ENCODE measurements around the gene DUSP16.

DUSP16 gene

DNA sequence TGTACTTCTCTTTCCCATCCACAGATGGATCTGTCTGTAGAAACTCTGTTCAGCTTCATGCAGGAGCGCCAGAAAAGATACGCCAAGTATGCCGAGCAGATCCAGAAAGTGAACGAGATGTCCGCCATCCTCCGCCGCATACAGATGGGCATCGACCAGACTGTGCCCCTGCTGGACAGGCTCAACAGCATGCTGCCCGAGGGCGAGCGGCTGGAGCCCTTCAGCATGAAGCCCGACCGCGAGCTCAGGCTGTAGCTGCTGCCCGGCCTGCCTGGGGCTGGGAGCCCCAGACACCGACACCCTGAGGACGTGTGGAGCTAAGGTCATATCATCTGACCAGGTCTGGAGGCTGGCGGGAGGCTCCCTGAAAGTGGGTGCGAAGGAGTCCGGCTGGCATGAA is 97.1 kb downstream of the DUSP16 start:
- no peak for DNase-seq

GRCh38 chr12:12461923-12462315 is 100.7 kb downstream of the DUSP16 start:
- no peak for DNase-seq

GRCh38 chr12:12460935-12461922 is 101.4 kb downstream of the DUSP16 start:
- no peak for DNase-seq

DNA sequence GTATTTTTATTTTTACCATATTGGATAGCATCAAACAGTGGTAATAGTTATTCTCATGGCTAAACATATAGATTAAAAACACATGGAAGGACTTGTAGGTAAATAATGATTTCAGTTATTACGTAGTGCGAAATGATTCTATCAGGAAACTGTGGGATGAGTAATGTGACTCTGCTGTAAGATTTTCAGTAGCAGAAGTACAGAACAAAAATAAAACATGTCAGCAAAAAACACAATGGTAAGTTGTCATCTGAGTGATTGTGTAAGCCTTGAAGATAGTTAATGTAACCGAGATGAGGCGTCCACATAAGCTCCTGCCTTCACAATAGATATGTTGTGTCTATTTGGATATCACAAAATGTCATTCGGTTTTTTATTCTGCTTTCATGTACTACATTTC is 106.0 kb downstream of the DUSP16 start:
- DNase-seq: no peak

DNA sequence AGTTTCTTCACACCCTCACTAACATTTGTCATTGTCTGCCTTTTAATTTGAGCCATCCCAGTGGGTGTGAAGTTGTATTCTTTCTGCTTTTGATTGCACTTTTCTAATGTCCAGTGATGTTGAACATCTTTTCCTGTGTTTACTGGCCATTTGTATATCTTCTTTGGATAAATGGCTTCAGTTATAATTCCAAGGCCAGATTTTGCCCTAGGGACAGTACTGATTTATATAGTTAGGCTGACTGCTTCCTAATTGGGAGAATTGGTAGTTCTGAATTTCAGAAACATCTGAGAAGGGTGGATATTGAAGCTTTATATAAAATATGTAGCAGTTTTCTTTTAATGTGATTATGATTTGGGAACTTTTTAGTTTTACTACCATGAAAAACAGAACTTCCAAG is 108.3 kb downstream of the DUSP16 start:
- no peak for DNase-seq

DNA sequence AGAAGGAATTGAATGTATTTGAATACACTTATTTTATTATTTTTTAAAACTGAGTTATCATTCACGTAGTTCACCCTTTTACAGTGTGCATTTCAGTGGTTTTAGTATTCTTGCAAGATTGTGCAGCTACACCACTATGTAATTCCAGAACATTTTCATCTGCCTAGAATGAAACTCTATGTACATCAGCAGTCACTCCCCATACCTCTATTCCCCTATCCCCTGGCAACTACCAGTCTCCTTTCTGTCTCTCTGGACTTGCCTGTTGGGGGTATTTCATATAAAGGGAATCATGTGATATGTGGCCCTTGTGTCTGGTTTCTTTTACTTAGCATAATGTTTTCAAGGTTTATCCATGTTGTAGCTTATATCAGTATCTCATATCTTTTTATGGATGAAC is 109.0 kb downstream of the DUSP16 start:
- no peak for DNase-seq

- no peak for DNase-seq
Observed at GRCh38 chr12:12452326-12452902, 110.2 kb downstream of the DUSP16 start.

DNA sequence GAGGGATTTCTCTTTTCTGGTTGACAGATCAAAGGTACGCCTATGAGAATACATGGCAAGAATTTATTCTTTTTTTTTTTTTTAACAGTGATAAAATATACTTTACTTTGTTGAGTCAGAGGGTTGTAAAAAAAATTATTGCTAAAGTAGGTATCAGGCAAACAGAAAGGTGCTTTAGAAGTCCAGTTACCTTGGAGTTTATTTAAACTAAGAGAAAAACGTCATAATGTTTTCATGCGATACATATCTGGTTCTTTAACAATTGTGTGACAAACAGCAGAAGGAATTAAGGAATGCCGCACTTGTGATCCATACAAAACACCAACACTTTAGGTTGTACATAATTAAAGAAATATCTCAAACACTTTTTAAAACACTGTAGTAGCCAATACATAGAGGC is 111.6 kb downstream of the DUSP16 start:
- no peak for DNase-seq

DNA sequence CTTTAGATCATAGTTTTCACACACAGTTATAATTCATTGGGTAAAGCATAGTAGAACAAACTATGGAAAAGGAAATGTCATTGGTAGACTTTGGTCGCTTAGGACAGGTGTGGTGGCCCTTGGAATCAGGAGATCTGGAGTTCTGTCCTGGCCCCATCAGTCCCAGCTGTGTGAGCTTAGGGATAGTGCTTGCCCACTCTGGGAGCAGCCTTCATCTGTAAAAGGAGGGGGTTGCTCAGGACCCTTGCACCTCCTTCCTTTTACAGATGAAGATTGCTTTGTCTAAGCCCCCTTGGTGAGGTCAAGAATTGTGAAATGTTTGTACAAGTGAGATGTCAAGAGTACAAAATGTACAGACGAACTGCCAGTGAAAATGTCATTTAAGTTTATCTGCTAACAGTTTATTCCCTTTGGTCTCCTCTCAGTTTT is 112.6 kb downstream of the DUSP16 start:
- no peak for DNase-seq

DNA sequence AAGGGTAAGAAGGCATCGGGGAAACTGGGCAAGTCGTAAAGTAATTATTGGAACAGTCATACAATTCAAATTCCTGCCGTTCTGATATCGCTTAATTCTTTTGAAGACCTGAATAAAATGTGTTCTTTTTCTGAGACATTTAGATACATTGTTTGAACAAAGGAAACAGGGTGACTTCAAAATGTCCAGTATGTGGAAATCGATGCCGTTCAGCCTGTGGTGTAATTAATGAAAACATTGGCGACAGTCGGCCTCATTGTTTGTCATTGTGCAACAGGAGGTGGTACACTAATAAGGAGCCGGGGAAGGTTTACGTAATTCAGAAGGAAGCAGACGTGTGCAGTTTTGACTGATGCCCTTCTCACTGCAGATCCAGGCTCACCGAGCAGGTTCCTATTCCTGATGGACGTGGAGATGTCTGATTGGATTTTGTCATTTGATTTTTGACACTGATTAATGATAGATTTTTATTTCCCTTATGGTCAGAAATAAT is 113.1 kb downstream of the DUSP16 start:
- DNase-seq: no peak

DNA sequence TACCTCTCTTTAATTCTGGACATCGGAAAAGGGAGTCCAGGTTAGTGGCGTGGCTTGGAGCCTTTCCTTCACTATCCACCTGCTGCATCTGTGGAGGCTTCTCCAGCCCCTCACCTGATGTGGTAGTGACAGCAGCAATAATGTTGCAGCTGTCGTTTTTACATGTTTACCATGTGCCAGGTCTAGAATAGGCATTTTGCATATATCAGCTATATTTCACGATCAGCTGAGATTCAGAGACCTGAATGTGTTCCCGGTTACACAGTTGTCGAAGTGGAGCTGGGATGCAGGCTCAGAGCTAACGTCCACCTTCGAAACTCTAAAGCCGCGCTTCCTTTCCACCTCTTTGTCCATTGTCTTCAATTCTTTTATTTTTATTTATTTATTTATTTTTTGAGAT is 114.8 kb downstream of the DUSP16 start:
- no peak for DNase-seq

GRCh38 chr12:12447236-12447635 is 115.4 kb downstream of the DUSP16 start:
- DNase-seq: no peak

- no peak for DNase-seq
Observed at GRCh38 chr12:12446786-12447185, 115.9 kb downstream of the DUSP16 start.

GRCh38 chr12:12445882-12446181 is 116.8 kb downstream of the DUSP16 start:
- DNase-seq: no peak

- no peak for DNase-seq
Observed at GRCh38 chr12:12445165-12445881, 117.3 kb downstream of the DUSP16 start.

DNA sequence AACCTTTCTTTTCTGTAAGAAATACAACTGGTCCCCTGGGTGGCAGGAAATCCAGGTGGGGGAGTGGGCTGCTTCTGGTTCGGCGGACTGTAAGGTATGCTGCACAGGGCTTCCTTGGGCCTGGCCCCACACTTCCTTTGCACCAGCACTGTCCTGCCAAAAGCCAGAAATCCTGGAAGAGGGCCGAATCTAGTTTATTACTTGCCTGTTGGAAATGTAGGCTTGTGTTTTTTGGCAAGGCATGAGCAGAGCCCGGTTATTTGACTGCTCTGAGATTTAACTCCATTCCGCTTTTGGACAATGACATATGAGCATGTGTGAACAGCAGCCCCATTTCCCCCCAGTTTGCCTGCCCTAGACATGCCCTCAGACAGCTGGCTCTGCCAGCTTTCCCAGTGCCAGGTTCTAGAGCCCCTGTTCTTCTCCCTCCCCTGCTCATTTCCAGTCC is 119.2 kb downstream of the DUSP16 start:
- no peak for DNase-seq

- DNase-seq: no peak
Observed at GRCh38 chr12:12442548-12443071, 120.1 kb downstream of the DUSP16 start.

DNA sequence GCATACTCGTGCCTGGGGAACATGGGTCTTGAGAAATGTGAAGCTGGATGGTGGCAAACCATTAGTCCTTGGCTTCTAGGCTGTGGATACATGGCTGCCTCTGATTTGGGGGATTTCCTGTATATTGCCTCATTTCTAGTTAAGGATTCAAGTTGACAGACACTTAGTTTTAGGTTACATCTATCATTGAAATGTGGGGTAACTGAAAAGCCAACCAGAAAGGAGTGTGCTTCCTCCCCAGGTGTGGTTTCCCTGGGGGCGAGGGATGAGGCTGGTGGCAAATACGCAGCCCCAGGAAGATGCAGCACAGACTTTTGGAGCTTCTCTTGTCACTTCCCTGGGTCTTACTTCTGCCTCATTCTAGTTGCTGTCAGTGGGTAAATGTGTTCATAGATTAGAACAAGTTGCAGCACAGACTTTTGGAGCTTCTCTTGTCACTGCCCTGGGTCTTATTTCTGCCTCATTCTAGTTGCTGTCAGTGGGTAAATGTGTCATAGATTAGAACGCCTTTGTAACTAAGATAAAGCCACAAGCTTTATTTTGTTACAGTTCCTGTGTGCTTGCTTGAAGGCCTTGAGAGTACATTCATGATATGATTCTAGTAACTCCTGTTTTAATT is 120.7 kb downstream of the DUSP16 start:
- peak; percentile 47 for DNase-seq

DNA sequence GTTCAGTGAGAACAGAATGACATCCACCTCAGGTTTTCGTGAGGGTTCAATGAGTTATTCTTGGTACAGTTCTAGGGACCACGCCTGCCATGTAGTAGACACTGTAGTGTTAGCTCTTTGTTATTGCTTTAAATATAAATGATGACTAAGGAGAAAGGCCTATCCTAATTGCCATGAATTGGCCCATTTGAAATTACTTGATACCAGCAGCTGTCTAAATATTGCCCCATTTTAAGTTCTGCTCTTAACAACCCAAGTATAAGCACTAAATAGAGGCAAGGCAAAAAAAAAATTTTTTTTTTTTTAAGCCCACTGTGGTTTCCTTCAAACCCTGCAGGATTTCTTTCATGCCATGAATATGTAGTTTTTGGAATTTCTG is 121.2 kb downstream of the DUSP16 start:
- DNase-seq: no peak

- no peak for DNase-seq
Observed at GRCh38 chr12:12440784-12441428, 121.8 kb downstream of the DUSP16 start.

- DNase-seq: peak; percentile 46
Observed at GRCh38 chr12:12439636-12440035, 123.0 kb downstream of the DUSP16 start.

- no peak for DNase-seq
Observed at GRCh38 chr12:12436831-12437345, 125.8 kb downstream of the DUSP16 start.

Measured in activated gamma-delta T cell treated with Interleukin-2 at 50 U/mL for 16 hours (primary cell).